Gastrocnemius medialis (tissue), 4 donors: ENCODE measurements around the gene RAX2. TPM values are rescaled to one million over a fixed set of nuclear protein-coding genes. Genes with fewer than 3 reads are reported as not detected.
A peak's percentile ranks its signal among the peaks of the same experiment; 100 is the strongest.

Source experiments
- ATAC-seq, 2 donors: fragments of 150-250 bp; one replicate each; pipeline ENCODE4 v1.9.1; 2016
- DNase-seq, 2 donors: peaks; one replicate each; pipeline ENCODE4 v3.0.0-alpha.2; 2019
- H3K27ac ChIP-seq, 4 donors: fragments of 200-600 bp; sonication (generic); 1 replicate in 1 of 4; 2 replicates in 3 of 4; pipeline ENCODE4 v1.5.1; 2016 to 2018; ENCODE audit warnings: mild to moderate bottlenecking in 2 of 4, moderate library complexity in 1 of 4
- H3K27me3 ChIP-seq, 3 donors: fragments of 200-600 bp; sonication (generic) in 2 of 3; 1 replicate in 1 of 3; 2 replicates in 2 of 3; pipeline versions ENCODE4 v1.5.1 to v1.6.0; 2016 to 2019; ENCODE audit warnings: mild to moderate bottlenecking in 1 of 3, moderate library complexity in 1 of 3
- H3K36me3 ChIP-seq, 2 donors: fragments of 200-600 bp; sonication (generic) in 1 of 2; one replicate each; pipeline ENCODE4 v1.5.1; 2017 to 2018
- H3K4me1 ChIP-seq, 2 donors: fragments of 200-600 bp; sonication (generic) in 1 of 2; one replicate each; pipeline ENCODE4 v1.5.1; 2016 to 2017; ENCODE audit warnings: mild to moderate bottlenecking in 2 of 2
- H3K4me3 ChIP-seq, 4 donors: fragments of 200-600 bp; sonication (generic) in 3 of 4; 1 replicate in 1 of 4; 2 replicates in 3 of 4; pipeline ENCODE4 v1.5.1; 2016 to 2019; ENCODE audit warnings: mild to moderate bottlenecking in 2 of 4
- H3K9me3 ChIP-seq, 3 donors: fragments of 200-600 bp; sonication (generic) in 2 of 3; 1 replicate in 1 of 3; 2 replicates in 2 of 3; pipeline ENCODE4 v1.5.1; 2016 to 2019
- POLR2A ChIP-seq, 2 donors: fragments of 450-650 bp; IDR thresholded peaks; one replicate each; pipeline ENCODE4 v1.6.1; 2017; ENCODE audit warnings: antibody characterized with exemption in 2 of 2, mild to moderate bottlenecking in 2 of 2, moderate library complexity in 2 of 2
- in situ Hi-C, 4 donors: fragments of 200-750 bp; cut with MboI; loops; one replicate each; pipeline versions ENCODE4 v1.15.0 to v1.8.0; 2017; ENCODE audit warnings: low sequenced_read_pairs in 4 of 4
- intact Hi-C: fragments of 100-400 bp; cut with DNase I; formaldehyde crosslinking; loops from one replicate; pipeline ENCODE4 v1.15.1; 2023; ENCODE audit warnings: low total_unique reads
- total RNA-seq, 4 donors: library from RNA; depleted of rRNA; stranded (reverse); fragments of >200 nt; gene quantifications; one replicate each; pipeline versions ENCODE4 v1.1.0 to v1.2.3, GENCODE V29; 2016
- TF ChIP-seq, protein P1 (sequence below), 5 experiments: fragments of 450-650 bp in 3 of 5; fragments of 200-600 bp in 2 of 5; sonication (generic) in 2 of 5; IDR thresholded peaks in 4 of 5; conservative IDR thresholded peaks in 1 of 5; 1 replicate in 4 of 5; 2 replicates in 1 of 5; pipeline ENCODE4 v1.5.1; 2016 to 2019; ENCODE audit warnings: antibody characterized with exemption in 5 of 5, mild to moderate bottlenecking in 3 of 5, moderate library complexity in 3 of 5

RAX2 gene
- total RNA-seq, 4 donors from 2014 or later, result not detected

DNA sequence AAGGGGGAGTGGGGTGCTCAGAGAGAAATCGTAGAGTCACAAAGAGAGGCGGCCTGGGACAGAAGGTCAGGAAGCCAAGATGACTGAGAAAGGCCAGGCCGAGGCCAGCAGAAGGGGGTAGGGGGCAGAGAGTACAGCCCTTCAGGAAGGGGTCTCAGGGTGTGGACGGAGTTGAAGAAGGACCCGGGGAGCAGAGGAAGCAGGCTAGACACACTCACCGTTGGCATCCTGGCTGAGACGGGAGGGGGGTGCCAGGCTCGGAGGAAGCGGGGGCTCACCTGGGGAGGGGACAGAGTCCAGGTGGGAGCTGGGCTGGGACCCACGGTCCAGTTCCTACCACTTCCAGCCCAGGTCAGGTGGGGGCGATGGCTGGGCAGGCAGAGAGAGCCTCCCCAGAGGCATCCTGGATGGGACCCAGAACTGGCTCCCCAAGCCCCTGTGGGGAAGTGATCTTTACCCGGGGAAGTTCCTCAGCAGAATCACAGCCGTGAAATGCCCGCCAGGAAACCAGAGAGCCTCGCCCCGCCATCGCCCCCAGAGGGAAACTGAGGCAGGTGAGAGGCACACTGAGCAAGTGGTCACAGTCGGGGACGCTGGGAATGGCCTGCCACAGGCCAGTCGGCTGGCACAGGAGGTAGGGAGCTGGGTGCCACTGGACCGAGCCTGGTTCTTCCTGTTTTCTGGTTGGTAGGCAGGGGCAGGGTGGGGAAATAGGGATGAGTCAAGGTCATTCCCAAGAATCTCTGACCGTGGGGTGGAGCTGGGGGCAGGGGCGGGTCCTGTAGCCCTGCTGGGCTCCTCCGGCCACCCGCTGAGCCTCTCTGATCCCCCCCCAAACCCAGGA is 12.8 kb upstream of the RAX2 start:
- DNase-seq (no peak), ATAC-seq (no peak)
- Histone ChIP-seq H3K27me3 (peaks cover 29 to 46% (median 42%) of the 10 kb centered on the region in 3 donors), H3K9me3 (peaks cover 0 to 19% (median 3%) of the 10 kb centered on the region in 3 donors), H3K27ac (no peak overlapping the region), H3K4me3 (no peak overlapping the region), H3K4me1 (no peaks in the 10 kb centered on the region), H3K36me3 (no peaks in the 10 kb centered on the region)
- no peak for TF ChIP-seq POLR2A (IDR thresholded peaks at IDR 0.05)
- TF ChIP-seq, protein P1, sequence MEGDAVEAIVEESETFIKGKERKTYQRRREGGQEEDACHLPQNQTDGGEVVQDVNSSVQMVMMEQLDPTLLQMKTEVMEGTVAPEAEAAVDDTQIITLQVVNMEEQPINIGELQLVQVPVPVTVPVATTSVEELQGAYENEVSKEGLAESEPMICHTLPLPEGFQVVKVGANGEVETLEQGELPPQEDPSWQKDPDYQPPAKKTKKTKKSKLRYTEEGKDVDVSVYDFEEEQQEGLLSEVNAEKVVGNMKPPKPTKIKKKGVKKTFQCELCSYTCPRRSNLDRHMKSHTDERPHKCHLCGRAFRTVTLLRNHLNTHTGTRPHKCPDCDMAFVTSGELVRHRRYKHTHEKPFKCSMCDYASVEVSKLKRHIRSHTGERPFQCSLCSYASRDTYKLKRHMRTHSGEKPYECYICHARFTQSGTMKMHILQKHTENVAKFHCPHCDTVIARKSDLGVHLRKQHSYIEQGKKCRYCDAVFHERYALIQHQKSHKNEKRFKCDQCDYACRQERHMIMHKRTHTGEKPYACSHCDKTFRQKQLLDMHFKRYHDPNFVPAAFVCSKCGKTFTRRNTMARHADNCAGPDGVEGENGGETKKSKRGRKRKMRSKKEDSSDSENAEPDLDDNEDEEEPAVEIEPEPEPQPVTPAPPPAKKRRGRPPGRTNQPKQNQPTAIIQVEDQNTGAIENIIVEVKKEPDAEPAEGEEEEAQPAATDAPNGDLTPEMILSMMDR (IDR thresholded peaks at IDR 0.05 in 4 of 5, conservative IDR thresholded peaks at IDR 0.05 in 1 of 5), result no peak
- intact Hi-C loops, result no loop called here
- in situ Hi-C loops, result no loop called here

DNA sequence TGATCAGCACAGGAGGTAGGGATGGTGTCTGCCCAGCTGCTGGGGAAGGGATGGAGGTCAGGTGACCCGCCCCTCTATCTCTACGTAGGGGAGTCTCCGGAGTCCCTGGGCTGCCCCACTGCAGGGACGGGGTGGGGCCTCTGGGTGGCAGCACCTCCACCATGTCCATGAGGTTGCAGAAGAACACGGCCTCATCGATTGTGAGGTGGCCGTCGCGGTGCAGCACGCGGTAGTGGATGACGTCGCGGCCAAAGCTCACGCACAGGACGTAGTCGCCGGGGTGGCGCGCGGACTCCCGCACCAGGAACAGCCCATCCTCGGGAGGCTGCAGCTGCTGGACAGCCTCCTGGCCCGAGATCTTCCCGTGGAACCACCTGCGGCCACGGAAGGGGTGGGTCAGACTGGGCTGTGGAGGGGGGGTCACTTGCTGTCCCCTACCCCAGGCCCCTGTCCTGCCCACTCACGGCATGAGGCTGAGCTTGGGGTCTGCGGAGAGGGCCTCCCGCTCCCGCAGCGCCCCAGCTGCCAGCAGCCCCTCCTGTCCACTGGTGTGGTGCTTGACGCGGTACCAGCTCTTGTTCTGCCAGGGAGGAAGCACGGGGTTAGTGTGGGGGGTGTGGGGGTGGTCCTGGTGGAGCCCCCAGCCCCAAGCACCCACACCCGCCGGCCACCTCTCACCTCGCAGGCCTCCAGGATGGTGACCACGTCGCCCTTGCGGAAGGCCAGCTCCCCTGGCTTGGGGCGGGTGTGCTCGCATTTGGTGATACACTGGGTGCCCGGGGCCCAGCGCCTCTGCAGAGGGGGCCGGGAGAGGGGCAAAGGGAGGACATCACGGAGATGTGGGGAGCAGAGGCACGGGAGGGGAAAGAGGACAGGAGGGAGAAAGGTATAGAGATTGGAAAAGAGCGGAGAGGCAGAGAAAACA is 11.9 kb upstream of the RAX2 start:
- H3K9me3 ChIP-seq, result peaks cover 0 to 19% (median 3%) of the 10 kb centered on the region in 3 donors
- no peak for ATAC-seq
- H3K4me1 ChIP-seq, result no peaks in the 10 kb centered on the region
- intact Hi-C loops, result no loop called here
- H3K36me3 ChIP-seq, result no peaks in the 10 kb centered on the region
- H3K4me3 ChIP-seq, result no peak overlapping the region
- peaks cover 29 to 46% (median 42%) of the 10 kb centered on the region in 3 donors for H3K27me3 ChIP-seq
- in situ Hi-C loops, result no loop called here
- DNase-seq, result no peak
- H3K27ac ChIP-seq, result no peak overlapping the region
- no peak for TF ChIP-seq POLR2A (IDR thresholded peaks at IDR 0.05)
- TF ChIP-seq, protein P1 (IDR thresholded peaks at IDR 0.05 in 4 of 5, conservative IDR thresholded peaks at IDR 0.05 in 1 of 5), result peak in 2 of 5 experiments; percentile 12

DNA sequence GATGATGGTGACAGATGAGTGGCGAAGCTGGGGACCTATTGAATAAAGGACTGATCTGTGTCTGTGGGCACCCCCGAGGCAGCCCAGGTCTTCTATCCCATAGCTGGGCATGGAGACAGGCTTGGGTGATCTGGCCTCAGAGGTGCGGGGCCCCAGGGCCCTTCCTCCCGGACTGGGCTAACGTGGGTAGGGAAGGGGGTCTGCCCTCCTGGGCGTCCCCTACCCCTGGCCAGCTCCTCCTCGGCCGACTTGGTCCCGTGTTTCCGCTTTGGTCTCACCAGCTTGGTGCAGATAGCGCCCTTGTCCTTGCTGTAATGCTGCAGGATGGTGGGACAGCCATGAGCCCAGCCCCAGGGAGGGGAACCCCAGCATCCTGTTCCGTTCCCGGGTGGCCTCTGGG is 10.9 kb upstream of the RAX2 start:
- no peak for DNase-seq
- H3K4me3 ChIP-seq, result no peak overlapping the region
- in situ Hi-C loops (no loop called here), intact Hi-C loops (no loop called here)
- no peaks in the 10 kb centered on the region for H3K36me3 ChIP-seq
- no peak for TF ChIP-seq POLR2A (IDR thresholded peaks at IDR 0.05)
- TF ChIP-seq, protein P1 (IDR thresholded peaks at IDR 0.05 in 4 of 5, conservative IDR thresholded peaks at IDR 0.05 in 1 of 5), result no peak
- no peak for ATAC-seq
- peaks cover 0 to 19% (median 3%) of the 10 kb centered on the region in 3 donors for H3K9me3 ChIP-seq
- no peak overlapping the region for H3K27ac ChIP-seq
- H3K27me3 ChIP-seq, result peaks cover 31 to 46% (median 42%) of the 10 kb centered on the region in 3 donors
- no peaks in the 10 kb centered on the region for H3K4me1 ChIP-seq

DNA sequence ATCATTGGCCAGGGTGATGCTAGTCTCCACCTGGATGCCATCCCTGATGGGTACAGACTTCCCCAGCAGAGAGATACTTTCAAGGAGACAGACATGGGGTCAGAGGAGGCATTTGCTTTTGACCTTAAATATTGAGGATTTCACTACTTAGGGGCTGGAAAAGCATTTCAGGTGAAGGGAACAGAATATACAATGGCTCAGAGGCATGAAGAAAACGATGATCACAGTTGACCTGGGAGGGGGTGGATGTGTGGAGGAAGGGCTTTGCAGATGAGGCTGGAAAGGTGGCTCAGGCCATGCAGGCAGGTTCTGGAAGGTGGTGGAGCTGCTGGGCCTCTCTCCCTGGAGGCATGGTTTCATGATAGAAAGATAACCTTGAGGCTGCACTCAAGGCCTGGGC is 10.3 kb upstream of the RAX2 start:
- Histone ChIP-seq H3K36me3 (no peaks in the 10 kb centered on the region), H3K9me3 (peaks cover 0 to 19% (median 3%) of the 10 kb centered on the region in 3 donors), H3K4me3 (no peak overlapping the region), H3K4me1 (no peaks in the 10 kb centered on the region), H3K27me3 (peaks cover 29 to 43% (median 37%) of the 10 kb centered on the region in 3 donors), H3K27ac (no peak overlapping the region)
- intact Hi-C loops (no loop called here), in situ Hi-C loops (no loop called here)
- no peak for ATAC-seq
- no peak for DNase-seq
- TF ChIP-seq POLR2A (IDR thresholded peaks at IDR 0.05), result no peak

DNA sequence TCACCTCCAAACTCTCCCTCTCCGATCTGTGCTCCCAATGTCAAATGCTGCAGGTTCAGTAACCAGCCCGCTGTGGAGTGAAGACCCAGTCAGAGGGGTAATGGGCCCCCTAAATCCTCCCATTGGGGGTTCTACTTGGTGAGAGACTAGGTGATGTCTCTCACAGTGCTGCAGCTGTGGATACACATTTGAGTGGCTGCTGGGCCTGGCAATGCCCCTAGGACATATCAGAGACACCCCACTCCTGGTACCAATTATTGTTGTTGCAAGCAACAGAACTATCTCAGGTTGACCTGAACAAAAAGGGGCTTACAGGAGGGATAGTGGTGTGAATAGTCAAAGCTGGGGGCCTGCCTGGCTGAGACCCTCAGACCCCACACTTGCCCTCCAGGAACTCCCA is 9.6 kb upstream of the RAX2 start:
- Histone ChIP-seq H3K27me3 (peaks cover 24 to 43% (median 30%) of the 10 kb centered on the region in 3 donors), H3K4me1 (no peaks in the 10 kb centered on the region), H3K27ac (no peak overlapping the region), H3K4me3 (no peak overlapping the region), H3K9me3 (peaks cover 0 to 19% (median 3%) of the 10 kb centered on the region in 3 donors), H3K36me3 (no peaks in the 10 kb centered on the region)
- DNase-seq (no peak), ATAC-seq (no peak)
- intact Hi-C loops (no loop called here), in situ Hi-C loops (no loop called here)
- no peak for TF ChIP-seq POLR2A (IDR thresholded peaks at IDR 0.05)
- TF ChIP-seq, protein P1 (IDR thresholded peaks at IDR 0.05 in 4 of 5, conservative IDR thresholded peaks at IDR 0.05 in 1 of 5), result no peak
